Transverse colon (tissue), 4 donors: ENCODE results near the gene NKX2-3.

ENCODE experiments used
- POLR2AphosphoS5 ChIP-seq, 3 donors: sonication (generic); formaldehyde crosslinking; IDR thresholded peaks; one replicate each; pipeline ENCODE4 v1.6.1; 2016; ENCODE audit warnings: antibody characterized with exemption in 3 of 3
- TF ChIP-seq, protein P1 (sequence below), 5 experiments: fragments of 200-600 bp in 3 of 5; fragments of 450-650 bp in 2 of 5; sonication (generic) in 3 of 5; IDR thresholded peaks; 1 replicate in 2 of 5; 2 replicates in 3 of 5; pipeline ENCODE4 v1.5.1; 2016 to 2017; ENCODE audit warnings: antibody characterized with exemption in 5 of 5, inconsistent platforms in 3 of 5, mild to moderate bottlenecking in 2 of 5, moderate library complexity in 1 of 5

DNA sequence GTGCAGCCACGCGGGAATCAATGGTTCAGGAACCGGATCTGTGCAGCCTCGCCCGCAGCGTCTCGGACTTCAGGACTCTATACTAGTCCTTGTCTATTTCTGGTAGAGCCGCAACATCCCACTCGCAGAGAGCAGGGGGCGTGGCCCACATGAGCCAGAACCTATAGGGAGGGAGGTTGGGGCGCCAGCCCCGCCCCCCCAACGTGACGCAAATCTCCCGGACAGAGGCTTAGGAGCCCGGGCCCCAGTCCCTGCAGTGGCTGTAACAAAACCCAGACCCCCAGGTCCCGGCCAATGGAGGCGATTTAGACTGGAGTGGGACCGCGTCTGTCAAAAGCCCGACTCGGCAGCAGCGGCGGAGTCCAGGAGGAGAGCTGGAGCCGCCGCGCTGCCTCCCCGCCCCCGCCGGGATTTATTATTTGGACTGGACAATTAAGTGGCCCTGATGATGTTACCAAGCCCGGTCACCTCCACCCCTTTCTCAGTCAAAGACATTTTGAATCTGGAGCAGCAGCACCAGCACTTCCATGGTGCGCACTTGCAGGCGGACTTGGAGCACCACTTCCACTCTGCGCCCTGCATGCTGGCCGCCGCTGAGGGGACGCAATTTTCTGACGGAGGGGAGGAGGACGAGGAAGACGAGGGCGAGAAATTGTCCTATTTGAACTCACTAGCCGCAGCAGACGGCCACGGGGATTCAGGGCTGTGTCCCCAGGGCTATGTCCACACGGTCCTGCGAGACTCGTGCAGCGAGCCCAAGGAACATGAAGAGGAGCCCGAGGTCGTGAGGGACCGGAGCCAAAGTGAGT, at the start of gene NKX2-3:
- TF ChIP-seq, protein P1, sequence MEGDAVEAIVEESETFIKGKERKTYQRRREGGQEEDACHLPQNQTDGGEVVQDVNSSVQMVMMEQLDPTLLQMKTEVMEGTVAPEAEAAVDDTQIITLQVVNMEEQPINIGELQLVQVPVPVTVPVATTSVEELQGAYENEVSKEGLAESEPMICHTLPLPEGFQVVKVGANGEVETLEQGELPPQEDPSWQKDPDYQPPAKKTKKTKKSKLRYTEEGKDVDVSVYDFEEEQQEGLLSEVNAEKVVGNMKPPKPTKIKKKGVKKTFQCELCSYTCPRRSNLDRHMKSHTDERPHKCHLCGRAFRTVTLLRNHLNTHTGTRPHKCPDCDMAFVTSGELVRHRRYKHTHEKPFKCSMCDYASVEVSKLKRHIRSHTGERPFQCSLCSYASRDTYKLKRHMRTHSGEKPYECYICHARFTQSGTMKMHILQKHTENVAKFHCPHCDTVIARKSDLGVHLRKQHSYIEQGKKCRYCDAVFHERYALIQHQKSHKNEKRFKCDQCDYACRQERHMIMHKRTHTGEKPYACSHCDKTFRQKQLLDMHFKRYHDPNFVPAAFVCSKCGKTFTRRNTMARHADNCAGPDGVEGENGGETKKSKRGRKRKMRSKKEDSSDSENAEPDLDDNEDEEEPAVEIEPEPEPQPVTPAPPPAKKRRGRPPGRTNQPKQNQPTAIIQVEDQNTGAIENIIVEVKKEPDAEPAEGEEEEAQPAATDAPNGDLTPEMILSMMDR (IDR thresholded peaks at IDR 0.05), result no peak
- peak; percentile 88 to 96 (median 94) for TF ChIP-seq POLR2AphosphoS5 (IDR thresholded peaks at IDR 0.05)
